ENCODE data around the gene ADCY2.

GRCh38 chr5:7842531-7842930, 446.6 kb downstream of the ADCY2 start:
- TF ChIP-seq, protein P1, sequence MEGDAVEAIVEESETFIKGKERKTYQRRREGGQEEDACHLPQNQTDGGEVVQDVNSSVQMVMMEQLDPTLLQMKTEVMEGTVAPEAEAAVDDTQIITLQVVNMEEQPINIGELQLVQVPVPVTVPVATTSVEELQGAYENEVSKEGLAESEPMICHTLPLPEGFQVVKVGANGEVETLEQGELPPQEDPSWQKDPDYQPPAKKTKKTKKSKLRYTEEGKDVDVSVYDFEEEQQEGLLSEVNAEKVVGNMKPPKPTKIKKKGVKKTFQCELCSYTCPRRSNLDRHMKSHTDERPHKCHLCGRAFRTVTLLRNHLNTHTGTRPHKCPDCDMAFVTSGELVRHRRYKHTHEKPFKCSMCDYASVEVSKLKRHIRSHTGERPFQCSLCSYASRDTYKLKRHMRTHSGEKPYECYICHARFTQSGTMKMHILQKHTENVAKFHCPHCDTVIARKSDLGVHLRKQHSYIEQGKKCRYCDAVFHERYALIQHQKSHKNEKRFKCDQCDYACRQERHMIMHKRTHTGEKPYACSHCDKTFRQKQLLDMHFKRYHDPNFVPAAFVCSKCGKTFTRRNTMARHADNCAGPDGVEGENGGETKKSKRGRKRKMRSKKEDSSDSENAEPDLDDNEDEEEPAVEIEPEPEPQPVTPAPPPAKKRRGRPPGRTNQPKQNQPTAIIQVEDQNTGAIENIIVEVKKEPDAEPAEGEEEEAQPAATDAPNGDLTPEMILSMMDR (IDR thresholded peaks at IDR 0.05): no peak
- TF ChIP-seq POLR2A (IDR thresholded peaks at IDR 0.05): no peak
- no peak for TF ChIP-seq EP300 (IDR thresholded peaks at IDR 0.05)
- no peak for TF ChIP-seq POLR2AphosphoS5 (IDR thresholded peaks at IDR 0.05)

Measured in stomach (tissue), 4 donors.